Activated CD8-positive, alpha-beta T cell treated with anti-CD3 and anti-CD28 coated beads for 36 hours (primary cell): ENCODE results near the gene KRT10. TPM values are rescaled to one million over a fixed set of nuclear protein-coding genes. Genes with fewer than 3 reads are reported as not detected.

ENCODE experiments used
- ATAC-seq: fragments of 200-7000 bp; cut with Tn5 transposase; one replicate; pipeline ENCODE4 v1.10.0; 2021; ENCODE audit warnings: mild to moderate bottlenecking, moderate library complexity
- CTCF ChIA-PET: fragments of 350-600 bp; sonication (Branson Sonifier 250); formaldehyde crosslinking; loops from one replicate; lab custom pipeline; 2021; ENCODE audit warnings: antibody characterized with exemption; lab: Charles Lee
- POLR2A ChIA-PET: fragments of 350-600 bp; sonication (Branson Sonifier 250); formaldehyde crosslinking; loops from one replicate; lab custom pipeline; 2021; ENCODE audit warnings: antibody characterized with exemption; lab: Charles Lee
- DNase-seq: peaks from one replicate; pipeline ENCODE4 v3.0.0-alpha.2; 2020
- H3K27ac Mint-ChIP-seq: one replicate; pipeline ENCODE4 v1.8.0; 2021; ENCODE audit warnings: mild to moderate bottlenecking, mixed read lengths
- H3K27me3 Mint-ChIP-seq: one replicate; pipeline ENCODE4 v1.8.0; 2021; ENCODE audit warnings: mixed read lengths
- H3K36me3 Mint-ChIP-seq: one replicate; pipeline ENCODE4 v1.8.0; 2021; ENCODE audit warnings: low read depth, mixed read lengths
- H3K4me1 Mint-ChIP-seq: one replicate; pipeline ENCODE4 v1.8.0; 2021; ENCODE audit warnings: low read depth, mixed read lengths
- H3K4me3 Mint-ChIP-seq: one replicate; pipeline ENCODE4 v1.8.0; 2021; ENCODE audit warnings: mild to moderate bottlenecking, moderate library complexity, mixed read lengths
- H3K9me3 Mint-ChIP-seq: one replicate; pipeline ENCODE4 v1.8.0; 2021; ENCODE audit warnings: mixed read lengths
- CTCF ChIP-seq: fragments of 200-600 bp; IDR thresholded peaks from one replicate; pipeline ENCODE4 v1.8.0; 2022; ENCODE audit warnings: antibody characterized with exemption, mild to moderate bottlenecking
- intact Hi-C: fragments of 100-400 bp; cut with micrococcal nuclease; formaldehyde crosslinking; loops from one replicate; pipeline ENCODE4 v1.10.0; 2022
- total RNA-seq, 2 experiments: library from RNA; stranded (reverse); gene quantifications; one replicate each; pipeline ENCODE4 v1.2.3, GENCODE V29; 2021

KRT10 gene
- total RNA-seq, 2 experiments from 2014 or later: 26.9 to 31.3 TPM

GRCh38 chr17:40854175-40854814, 31.9 kb upstream of the KRT10 start:
- intact Hi-C loops: no loop called here
- TF ChIP-seq CTCF: no peak
- Mint-ChIP-seq H3K4me3 (no peak overlapping the region), H3K4me1 (peaks cover 3% of the 10 kb centered on the region), H3K27ac (no peak overlapping the region), H3K27me3 (peaks cover 19% of the 10 kb centered on the region), H3K36me3 (no peaks in the 10 kb centered on the region), H3K9me3 (no peaks in the 10 kb centered on the region)
- ChIA-PET CTCF (interaction anchor here (2.5 to 5.0 kb wide), 2 partner anchors 695 to 809 kb away, joined by 11 to 29 read pairs; no protein-coding TSS in a partner anchor), POLR2A (no interaction called here)
- no peak for DNase-seq
- ATAC-seq: no peak

GRCh38 chr17:40852364-40852763, 29.9 kb upstream of the KRT10 start:
- no peaks in the 10 kb centered on the region for H3K9me3 Mint-ChIP-seq
- intact Hi-C loops: no loop called here
- TF ChIP-seq CTCF: no peak
- POLR2A ChIA-PET: no interaction called here
- H3K4me3 Mint-ChIP-seq: no peak overlapping the region
- no peak for DNase-seq
- no peak overlapping the region for H3K27ac Mint-ChIP-seq
- peaks cover 3% of the 10 kb centered on the region for H3K4me1 Mint-ChIP-seq
- peaks cover 21% of the 10 kb centered on the region for H3K27me3 Mint-ChIP-seq
- ATAC-seq: no peak
- CTCF ChIA-PET: interaction anchor here (1.0 to 1.2 kb wide), 2 partner anchors 696 to 711 kb away, joined by 3 to 4 read pairs; no protein-coding TSS in a partner anchor
- no peaks in the 10 kb centered on the region for H3K36me3 Mint-ChIP-seq

GRCh38 chr17:40850293-40850972, 28.0 kb upstream of the KRT10 start:
- Mint-ChIP-seq H3K27me3 (peaks cover 26% of the 10 kb centered on the region), H3K4me1 (peaks cover 3% of the 10 kb centered on the region), H3K9me3 (no peaks in the 10 kb centered on the region), H3K27ac (no peak overlapping the region), H3K36me3 (no peaks in the 10 kb centered on the region), H3K4me3 (no peak overlapping the region)
- intact Hi-C loops: no loop called here
- TF ChIP-seq CTCF: no peak
- no peak for ATAC-seq
- POLR2A ChIA-PET: interaction anchor here (0.6 kb wide), 1 partner anchor 44 kb away, joined by 4 read pairs; no protein-coding TSS in a partner anchor
- no peak for DNase-seq
- CTCF ChIA-PET: interaction anchor here (1.5 kb wide), 1 partner anchor 813 kb away, joined by 4 read pairs; no protein-coding TSS in a partner anchor

GRCh38 chr17:40849723-40850122, 27.3 kb upstream of the KRT10 start:
- H3K36me3 Mint-ChIP-seq: no peaks in the 10 kb centered on the region
- ChIA-PET POLR2A (no interaction called here), CTCF (no interaction called here)
- peaks cover 3% of the 10 kb centered on the region for H3K4me1 Mint-ChIP-seq
- DNase-seq: no peak
- intact Hi-C loops: no loop called here
- H3K4me3 Mint-ChIP-seq: no peak overlapping the region
- no peak overlapping the region for H3K27ac Mint-ChIP-seq
- no peak for ATAC-seq
- TF ChIP-seq CTCF: no peak
- H3K27me3 Mint-ChIP-seq: peaks cover 29% of the 10 kb centered on the region
- H3K9me3 Mint-ChIP-seq: no peaks in the 10 kb centered on the region
